CD4-positive, alpha-beta T cell (primary cell): ENCODE measurements around the gene ZMPSTE24. TPM values are rescaled to one million over a fixed set of nuclear protein-coding genes. Genes with fewer than 3 reads are reported as not detected.
"Not testable (repeated sequence)": the region's sequence is repeated elsewhere in the genome, so short reads cannot be mapped to it uniquely, and the experiment has no call there.

Experiments
- ATAC-seq: fragments of 200-7000 bp; cut with Tn5 transposase; one replicate; pipeline ENCODE4 v1.10.0; 2022; ENCODE audit warnings: mild to moderate bottlenecking; ENCODE audit not compliant: poor library complexity
- CTCF ChIA-PET: fragments of 350-600 bp; sonication (Branson Sonifier 250); formaldehyde crosslinking; loops from one replicate; lab custom pipeline; 2021; ENCODE audit warnings: antibody characterized with exemption, inconsistent platforms; lab: Charles Lee
- POLR2A ChIA-PET: fragments of 350-600 bp; sonication (Branson Sonifier 250); formaldehyde crosslinking; loops from one replicate; lab custom pipeline; 2021; ENCODE audit warnings: antibody characterized with exemption, inconsistent platforms; lab: Charles Lee
- DNase-seq, 14 experiments: peaks; one replicate each; pipeline ENCODE4 v3.0.0-alpha.2; 2013 to 2020; ENCODE audit warnings: mixed read lengths in 2 of 14
- H3K27ac ChIP-seq, 2 donors: one replicate each; pipeline versions ENCODE4 v1.5.1 to v1.7.0; 2013; ENCODE audit warnings: low read length in 2 of 2, low read depth in 1 of 2, mild to moderate bottlenecking in 1 of 2
- H3K27me3 ChIP-seq, 2 experiments: 1 replicate in 1 of 2; 2 replicates in 1 of 2; pipeline versions ENCODE4 v1.6.1 to v1.7.0; 2013; ENCODE audit warnings: low read length in 2 of 2, control low read depth in 1 of 2, mild to moderate bottlenecking in 1 of 2, moderate library complexity in 1 of 2; ENCODE audit not compliant: insufficient read depth in 2 of 2, control insufficient read depth in 1 of 2
- H3K36me3 ChIP-seq: one replicate; pipeline ENCODE4 v1.6.1; 2013; ENCODE audit warnings: low read length, control low read depth; ENCODE audit not compliant: insufficient read depth
- H3K4me1 ChIP-seq: one replicate; pipeline ENCODE4 v1.6.1; 2013; ENCODE audit warnings: low read length, control low read depth; ENCODE audit not compliant: insufficient read depth
- H3K4me3 ChIP-seq: one replicate; pipeline ENCODE4 v1.5.1; 2013; ENCODE audit warnings: mild to moderate bottlenecking, low read length, moderate library complexity
- H3K9me3 ChIP-seq, 2 experiments: 1 replicate in 1 of 2; 2 replicates in 1 of 2; pipeline versions ENCODE4 v1.6.1 to v1.7.0; 2013; ENCODE audit warnings: low read length in 2 of 2, mild to moderate bottlenecking in 2 of 2, control low read depth in 1 of 2, moderate library complexity in 1 of 2; ENCODE audit not compliant: control insufficient read depth in 1 of 2, insufficient read depth in 1 of 2
- H3K27ac Mint-ChIP-seq: one replicate; pipeline ENCODE4 v1.8.0; 2020; ENCODE audit warnings: mixed read lengths
- H3K27me3 Mint-ChIP-seq: one replicate; pipeline ENCODE4 v1.8.0; 2021; ENCODE audit warnings: mixed read lengths
- H3K36me3 Mint-ChIP-seq: one replicate; pipeline ENCODE4 v1.8.0; 2021; ENCODE audit warnings: low read depth, mixed read lengths
- H3K4me1 Mint-ChIP-seq: one replicate; pipeline ENCODE4 v1.8.0; 2021; ENCODE audit warnings: low read depth, mixed read lengths
- H3K4me3 Mint-ChIP-seq: one replicate; pipeline ENCODE4 v1.8.0; 2020; ENCODE audit warnings: mild to moderate bottlenecking, mixed read lengths
- H3K9me3 Mint-ChIP-seq: one replicate; pipeline ENCODE4 v1.8.0; 2020; ENCODE audit warnings: mixed read lengths
- CTCF ChIP-seq: fragments of 200-600 bp; IDR thresholded peaks from one replicate; pipeline ENCODE4 v1.8.0; 2022; ENCODE audit warnings: antibody characterized with exemption, mild to moderate bottlenecking
- intact Hi-C, 2 experiments: fragments of 100-400 bp; cut with DNase I in 1 of 2; cut with micrococcal nuclease in 1 of 2; formaldehyde crosslinking; loops; one replicate each; pipeline versions ENCODE4 v1.15.1 to v1.9.0; 2023 to 2025; cut with DNase I, micrococcal nuclease
- total RNA-seq, 174 experiments: library from RNA in 2 of 174; stranded (reverse) in 2 of 174; gene quantifications; one replicate each; pipeline ENCODE4 v1.2.3 and lab custom pipeline; 2021 to 2026

Gene ZMPSTE24
- total RNA-seq, 2 experiments from 2014 or later, result 8.7 to 8.8 TPM

- ATAC-seq (no peak), DNase-seq (peak in 2 of 14 experiments; percentile 17 to 38)
- POLR2A ChIA-PET, result interaction anchor here (0.7 to 5.1 kb wide), 11 partner anchors 25 to 187 kb away, joined by 3 to 33 read pairs (median 4); partner anchors contain the start of genes COL9A2, RLF, SMAP2 and ZMPSTE24
- no peak overlapping the region for H3K4me3 ChIP-seq
- Mint-ChIP-seq H3K27ac (peak overlapping the region; percentile 78), H3K36me3 (no peaks in the 10 kb centered on the region), H3K4me3 (peak overlapping the region; percentile 12), H3K4me1 (peaks cover 56% of the 10 kb centered on the region), H3K27me3 (no peaks in the 10 kb centered on the region), H3K9me3 (no peaks in the 10 kb centered on the region)
- no peaks in the 10 kb centered on the region for H3K36me3 ChIP-seq
- CTCF ChIA-PET, result interaction anchor here (1.0 to 3.2 kb wide), 5 partner anchors 26 to 198 kb away, joined by 3 to 13 read pairs (median 5); no protein-coding TSS in a partner anchor
- no peaks in the 10 kb centered on the region for H3K9me3 ChIP-seq
- TF ChIP-seq CTCF, result no peak
- intact Hi-C loops, result loop anchor here in 1 of 2 experiments (1.0 kb wide), 1 partner anchor 190 kb away; no protein-coding TSS in a partner anchor
- peak overlapping the region in 1 of 2 donors; percentile 27 for H3K27ac ChIP-seq
- peaks cover 39% of the 10 kb centered on the region for H3K4me1 ChIP-seq
- H3K27me3 ChIP-seq, result no peaks in the 10 kb centered on the region
Observed at GRCh38 chr1:40341491-40342380, 83.7 kb downstream of the ZMPSTE24 start.

- H3K27me3 ChIP-seq, intact Hi-C loops, H3K36me3 ChIP-seq, H3K9me3 ChIP-seq, H3K4me3 ChIP-seq, ATAC-seq, H3K27me3 Mint-ChIP-seq, H3K36me3 Mint-ChIP-seq, H3K9me3 Mint-ChIP-seq: not testable (repeated sequence)
- H3K4me1 ChIP-seq, result peaks cover 39% of the 10 kb centered on the region
- H3K4me3 Mint-ChIP-seq, result peak overlapping the region; percentile 12
- DNase-seq, result peak in 1 of 14 experiments; percentile 12
- peak overlapping the region; percentile 78 for H3K27ac Mint-ChIP-seq
- peaks cover 56% of the 10 kb centered on the region for H3K4me1 Mint-ChIP-seq
- POLR2A ChIA-PET, result interaction anchor here (0.7 to 5.1 kb wide), 9 partner anchors 26 to 181 kb away, joined by 3 to 33 read pairs (median 4); partner anchors contain the start of genes COL9A2, RLF, SMAP2 and ZMPSTE24
- H3K27ac ChIP-seq, result peak overlapping the region in 1 of 2 donors; percentile 27
- CTCF ChIA-PET, result interaction anchor here (3.2 kb wide), 1 partner anchor 62 kb away, joined by 13 read pairs; no protein-coding TSS in a partner anchor
Observed at GRCh38 chr1:40342381-40342717, 84.3 kb downstream of the ZMPSTE24 start.

Other genes starting within 250 kb of the ZMPSTE24 start
- 100 to 1,000 TPM; 121 to 126 TPM for gene CAP1, start 217.5 kb upstream of the ZMPSTE24 start, total RNA-seq
- gene PPT1, start 161.0 kb upstream of the ZMPSTE24 start, total RNA-seq, result 10 to 100 TPM; 31.9 to 34.5 TPM
- 10 to 100 TPM; 42.7 to 44.8 TPM for gene RLF, start 96.8 kb upstream of the ZMPSTE24 start, total RNA-seq
- not detected for gene TMCO2, start 10.3 kb upstream of the ZMPSTE24 start, total RNA-seq
- 1 to 10 TPM; 2.4 to 3.0 TPM for gene COL9A2, start 59.0 kb downstream of the ZMPSTE24 start, total RNA-seq
- 100 to 1,000 TPM; 214 to 216 TPM for gene SMAP2, start 115.5 kb downstream of the ZMPSTE24 start, total RNA-seq
- gene ZFP69B, start 192.2 kb downstream of the ZMPSTE24 start, total RNA-seq, result 1 to 10 TPM; 1.8 to 2.4 TPM
- gene ZFP69, start 219.1 kb downstream of the ZMPSTE24 start, total RNA-seq, result 1 to 10 TPM; 1.1 to 1.4 TPM